A204.1 (cell line): ENCODE data around the gene PON3.
"Not testable (repeated sequence)": the region's sequence is repeated elsewhere in the genome, so short reads cannot be mapped to it uniquely, and the experiment has no call there.

Source experiments
- FAIRE-seq: peaks from 2 replicates; lab custom pipeline; 2012; peaks lifted over from hg19 to GRCh38; lab: Jason Lieb, UNC

PON3 gene

GRCh38 chr7:95411666-95412065 lies 15.5 kb upstream of the PON3 start:
- no peak for FAIRE-seq

GRCh38 chr7:95411036-95411435 lies 14.9 kb upstream of the PON3 start:
- FAIRE-seq, result no peak

GRCh38 chr7:95407751-95408150 lies 11.6 kb upstream of the PON3 start:
- no peak for FAIRE-seq

GRCh38 chr7:95405800-95406199 lies 9.6 kb upstream of the PON3 start:
- peak; percentile 49 for FAIRE-seq

GRCh38 chr7:95405208-95405607 lies 9.0 kb upstream of the PON3 start:
- no peak for FAIRE-seq

- no peak for FAIRE-seq
Measured at GRCh38 chr7:95404316-95404865, 8.2 kb upstream of the PON3 start.

GRCh38 chr7:95398155-95398940 lies 2.2 kb upstream of the PON3 start:
- FAIRE-seq, result no peak

- FAIRE-seq, result no peak
Measured at GRCh38 chr7:95397381-95397780, 1.2 kb upstream of the PON3 start.

GRCh38 chr7:95395755-95396135 lies 430 bp downstream of the PON3 start:
- FAIRE-seq, result no peak

- FAIRE-seq, result no peak
Measured at GRCh38 chr7:95394370-95394769, 1.8 kb downstream of the PON3 start.

- FAIRE-seq, result no peak
Measured at GRCh38 chr7:95391761-95392160, 4.4 kb downstream of the PON3 start.

- FAIRE-seq, result no peak
Measured at GRCh38 chr7:95389516-95389915, 6.7 kb downstream of the PON3 start.

GRCh38 chr7:95379457-95379856 lies 16.7 kb downstream of the PON3 start:
- not testable (repeated sequence) for FAIRE-seq

- FAIRE-seq, result no peak
Measured at GRCh38 chr7:95376632-95377400, 19.4 kb downstream of the PON3 start.

- no peak for FAIRE-seq
Measured at GRCh38 chr7:95375591-95376257, 20.5 kb downstream of the PON3 start.

- no peak for FAIRE-seq
Measured at GRCh38 chr7:95373323-95373722, 22.9 kb downstream of the PON3 start.

- no peak for FAIRE-seq
Measured at GRCh38 chr7:95368235-95368634, 27.9 kb downstream of the PON3 start.

- no peak for FAIRE-seq
Measured at GRCh38 chr7:95367606-95368005, 28.6 kb downstream of the PON3 start.

- FAIRE-seq, result no peak
Measured at GRCh38 chr7:95365151-95365550, 31.0 kb downstream of the PON3 start.

GRCh38 chr7:95357623-95358022 lies 38.6 kb downstream of the PON3 start:
- no peak for FAIRE-seq

GRCh38 chr7:95342642-95343307 lies 53.4 kb downstream of the PON3 start:
- FAIRE-seq, result no peak

- FAIRE-seq, result no peak
Measured at GRCh38 chr7:95342029-95342428, 54.1 kb downstream of the PON3 start.
